NCI-H510A (cell line): Measurements from ENCODE around the gene DDT.
"Not testable (repeated sequence)": the region's sequence is repeated elsewhere in the genome, so short reads cannot be mapped to it uniquely, and the experiment has no call there.

ENCODE experiments used
- DNase-seq: peaks from one replicate; lab custom pipeline; 2025; lab: John Stamatoyannopoulos, UW

DDT gene

DNA sequence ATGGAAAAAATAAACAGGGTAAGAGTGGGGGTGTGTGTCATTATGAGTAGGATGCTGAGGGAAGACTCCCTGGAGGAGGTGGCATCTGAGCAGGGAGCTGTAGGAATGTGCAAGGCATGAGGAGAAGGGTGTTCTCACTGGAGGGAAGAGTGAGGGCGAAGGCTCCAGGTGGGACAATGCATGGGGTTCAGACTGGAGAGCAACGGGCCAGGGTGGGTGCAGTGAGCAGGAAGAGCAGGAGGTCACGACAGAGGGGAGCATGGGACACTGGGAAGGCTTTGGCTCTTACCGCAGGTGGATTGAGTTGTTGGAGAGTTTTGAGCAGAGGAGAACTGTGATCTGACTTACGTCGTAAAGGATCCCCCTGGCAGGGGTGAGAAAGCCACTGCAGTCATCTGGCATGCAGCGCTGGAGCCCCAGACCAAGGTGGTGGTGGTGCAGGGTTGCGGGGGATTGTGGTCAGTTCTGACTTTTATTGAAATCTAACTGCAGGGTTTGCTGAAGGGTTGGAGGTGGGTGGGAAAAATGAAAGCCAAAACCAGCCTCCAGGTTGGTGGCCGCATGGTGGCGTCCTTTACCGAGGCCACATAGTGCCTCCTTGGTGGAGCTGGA, 21.3 kb downstream of the DDT start:
- not testable (repeated sequence) for DNase-seq

- DNase-seq, result not testable (repeated sequence)
These were observed 22.9 kb downstream of the DDT start for GRCh38 chr22:23951383-23951782.

GRCh38 chr22:23949764-23950163, 24.5 kb downstream of the DDT start:
- not testable (repeated sequence) for DNase-seq

GRCh38 chr22:23947391-23947790, 26.9 kb downstream of the DDT start:
- DNase-seq, result not testable (repeated sequence)

GRCh38 chr22:23940166-23940565, 34.1 kb downstream of the DDT start:
- DNase-seq, result not testable (repeated sequence)

DNA sequence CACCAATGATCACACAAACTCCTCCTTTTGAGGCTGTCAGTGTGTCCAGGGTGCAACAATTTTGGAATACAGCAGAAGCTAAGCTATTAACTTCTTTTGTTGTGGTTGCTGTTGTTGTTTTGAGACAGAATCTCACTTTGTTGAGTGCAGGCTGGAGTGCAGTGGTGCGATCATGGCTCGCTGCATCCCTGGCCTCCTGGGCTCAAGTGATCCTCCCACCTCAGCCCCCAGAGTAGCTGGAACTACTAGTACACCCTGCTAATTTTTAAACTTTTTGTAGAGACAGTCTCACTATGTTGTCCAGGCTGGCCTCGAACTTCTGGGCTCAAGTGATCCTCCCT, 35.3 kb downstream of the DDT start:
- no peak for DNase-seq

DNA sequence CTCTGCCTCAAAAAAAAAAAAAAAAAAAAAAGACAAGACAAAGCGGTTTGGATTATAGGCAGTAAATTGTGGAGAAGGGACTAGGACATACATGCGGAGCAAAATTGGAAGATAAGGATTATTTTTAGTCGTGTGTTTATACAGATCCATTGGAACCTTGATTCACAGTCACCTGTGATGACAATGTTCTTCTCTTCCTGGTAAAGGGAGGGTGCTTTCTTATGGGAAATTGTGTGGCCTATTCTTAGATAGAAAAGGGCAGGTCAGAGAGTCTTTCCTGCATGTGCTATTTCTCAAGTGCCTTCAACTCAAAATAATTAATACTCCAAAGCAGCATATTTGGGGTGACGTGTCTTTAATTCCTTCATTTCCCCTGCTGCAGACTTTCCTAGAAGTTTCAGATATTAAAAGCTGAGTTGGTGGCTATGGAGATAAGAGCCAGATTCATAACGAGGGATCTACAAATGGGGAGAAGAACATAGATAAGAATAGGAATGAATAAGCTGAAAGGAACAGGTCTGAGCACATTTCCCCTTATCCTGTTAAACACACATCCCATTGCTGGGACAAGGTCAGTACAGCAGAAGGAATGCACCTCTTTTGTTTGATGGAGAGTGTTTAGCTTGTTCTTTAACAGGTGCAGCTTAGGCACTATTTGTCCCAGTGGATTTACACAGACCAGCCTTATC, 35.8 kb downstream of the DDT start:
- DNase-seq, result no peak

- DNase-seq, result no peak
These were observed 47.7 kb downstream of the DDT start for GRCh38 chr22:23926561-23926960.

- no peak for DNase-seq
These were observed 49.1 kb downstream of the DDT start for GRCh38 chr22:23925020-23925606.

- no peak for DNase-seq
These were observed 51.3 kb downstream of the DDT start for GRCh38 chr22:23922921-23923320.

DNA sequence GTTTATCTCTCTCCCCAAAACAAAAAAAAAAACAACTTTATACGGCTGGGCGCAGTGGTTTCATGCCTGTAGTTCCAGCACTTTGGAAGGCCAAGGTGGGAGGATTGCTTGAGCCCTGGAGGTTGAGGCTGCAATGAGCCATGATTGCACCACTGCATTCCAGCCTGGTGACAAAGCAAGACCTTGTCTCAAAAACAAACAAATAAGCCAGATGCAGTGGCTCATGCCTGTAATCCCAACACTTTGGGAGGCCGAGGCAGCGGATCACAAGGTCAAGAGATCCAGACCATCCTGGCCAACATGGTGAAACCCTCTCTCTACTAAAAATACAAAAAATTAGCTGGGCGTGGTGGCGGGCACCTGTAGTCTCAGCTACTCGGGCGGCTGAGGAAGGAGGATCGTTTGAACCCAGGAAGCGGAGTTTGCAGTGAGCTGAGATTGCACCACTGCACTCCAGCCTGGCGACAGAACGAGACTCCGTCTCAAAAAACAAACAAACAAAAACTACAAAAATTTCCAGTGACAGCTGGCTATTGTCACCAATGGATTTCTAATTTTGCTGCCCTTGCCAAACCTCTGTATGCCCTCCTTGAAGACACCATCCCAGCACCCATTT, 52.5 kb downstream of the DDT start:
- not testable (repeated sequence) for DNase-seq
